ENCODE data around the gene RSAD1. TPM values are rescaled to one million over a fixed set of nuclear protein-coding genes. Genes with fewer than 3 reads are reported as not detected.

Gene RSAD1
- total RNA-seq, 1 donor from 2014 or later = 25.9 TPM

DNA sequence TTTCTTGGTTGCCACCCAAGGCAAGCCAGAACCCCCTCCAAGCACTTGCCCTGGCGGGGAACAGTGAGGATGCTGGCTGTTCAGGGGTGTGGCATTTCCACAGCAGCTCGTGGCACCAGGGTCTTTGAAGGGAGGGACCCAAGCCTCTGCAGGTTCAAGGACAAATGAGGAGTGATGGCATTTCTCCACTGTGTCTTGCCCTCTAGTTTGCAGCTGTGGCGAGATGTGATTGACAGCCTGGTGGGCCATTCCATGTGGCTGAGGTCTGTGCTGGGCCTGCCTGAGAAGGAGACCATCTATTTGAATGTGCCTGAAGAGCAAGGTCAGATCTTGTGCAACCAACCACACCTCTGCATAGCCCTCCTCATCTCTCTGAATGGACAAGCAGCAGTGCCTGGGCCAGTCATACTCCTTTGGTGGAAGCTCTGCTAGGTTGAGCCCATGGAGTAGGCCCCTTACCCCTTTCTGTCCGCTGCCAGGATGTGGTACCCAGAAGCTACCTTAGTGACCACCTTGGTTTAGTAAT, 49.4 kb downstream of the RSAD1 start:
- Mint-ChIP-seq H3K27ac (ENCODE audit: unreplicated experiment) (no peak overlapping the region), H3K27me3 (ENCODE audit: unreplicated experiment) (peaks cover 5% of the 10 kb centered on the region), H3K36me3 (ENCODE audit: low read depth, unreplicated experiment) (no peaks in the 10 kb centered on the region), H3K9me3 (ENCODE audit: unreplicated experiment) (no peaks in the 10 kb centered on the region), H3K4me1 (ENCODE audit: unreplicated experiment) (peaks cover 25% of the 10 kb centered on the region), H3K4me3 (ENCODE audit: unreplicated experiment) (no peak overlapping the region)
- TF ChIP-seq CTCF (IDR thresholded peaks at IDR 0.05; ENCODE audit: unreplicated experiment) = no peak
- no peak for DNase-seq (ENCODE audit: low spot score)

- Mint-ChIP-seq H3K4me3 (ENCODE audit: unreplicated experiment) (no peak overlapping the region), H3K4me1 (ENCODE audit: unreplicated experiment) (peaks cover 17% of the 10 kb centered on the region), H3K27me3 (ENCODE audit: unreplicated experiment) (peaks cover 9% of the 10 kb centered on the region), H3K27ac (ENCODE audit: unreplicated experiment) (no peak overlapping the region), H3K9me3 (ENCODE audit: unreplicated experiment) (no peaks in the 10 kb centered on the region), H3K36me3 (ENCODE audit: low read depth, unreplicated experiment) (no peaks in the 10 kb centered on the region)
- no peak for TF ChIP-seq CTCF (IDR thresholded peaks at IDR 0.05; ENCODE audit: unreplicated experiment)
- no peak for DNase-seq (ENCODE audit: low spot score)
Measured at GRCh38 chr17:50529849-50530248, 51.2 kb downstream of the RSAD1 start.

DNA sequence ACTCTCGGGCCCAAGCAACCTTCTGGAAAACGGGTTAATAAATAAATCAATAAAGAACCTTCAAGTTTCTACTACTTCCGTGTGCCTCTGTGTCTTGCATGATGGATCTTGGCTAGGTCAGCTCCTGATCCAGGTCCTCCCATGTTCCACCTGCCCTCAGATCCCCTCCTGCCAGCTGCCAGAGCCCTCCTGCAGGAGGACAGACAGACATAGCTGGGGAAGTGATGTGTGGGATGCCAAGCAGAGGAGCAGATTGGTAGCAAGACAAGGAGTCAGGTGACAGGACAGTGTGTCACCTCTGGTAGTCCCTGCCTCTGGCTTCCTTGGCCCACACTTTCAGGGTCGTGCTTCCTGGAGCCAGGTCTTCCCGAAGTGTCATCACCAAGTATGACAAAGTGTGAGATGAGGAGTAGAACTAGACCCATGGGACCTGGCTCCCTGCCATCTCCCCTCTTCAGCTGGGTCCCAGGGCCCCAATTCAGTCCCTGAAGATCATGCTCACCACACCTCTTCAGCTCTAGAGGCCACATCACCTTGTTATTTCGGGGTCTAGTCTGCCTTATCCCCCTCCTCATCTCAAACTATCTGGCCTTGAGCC, 52.9 kb downstream of the RSAD1 start:
- H3K36me3 Mint-ChIP-seq (ENCODE audit: low read depth, unreplicated experiment) = no peaks in the 10 kb centered on the region
- no peak for TF ChIP-seq CTCF (IDR thresholded peaks at IDR 0.05; ENCODE audit: unreplicated experiment)
- no peaks in the 10 kb centered on the region for H3K9me3 Mint-ChIP-seq (ENCODE audit: unreplicated experiment)
- no peak overlapping the region for H3K4me3 Mint-ChIP-seq (ENCODE audit: unreplicated experiment)
- no peak overlapping the region for H3K27ac Mint-ChIP-seq (ENCODE audit: unreplicated experiment)
- peaks cover 13% of the 10 kb centered on the region for H3K4me1 Mint-ChIP-seq (ENCODE audit: unreplicated experiment)
- no peak for DNase-seq (ENCODE audit: low spot score)
- peaks cover 9% of the 10 kb centered on the region for H3K27me3 Mint-ChIP-seq (ENCODE audit: unreplicated experiment)

DNA sequence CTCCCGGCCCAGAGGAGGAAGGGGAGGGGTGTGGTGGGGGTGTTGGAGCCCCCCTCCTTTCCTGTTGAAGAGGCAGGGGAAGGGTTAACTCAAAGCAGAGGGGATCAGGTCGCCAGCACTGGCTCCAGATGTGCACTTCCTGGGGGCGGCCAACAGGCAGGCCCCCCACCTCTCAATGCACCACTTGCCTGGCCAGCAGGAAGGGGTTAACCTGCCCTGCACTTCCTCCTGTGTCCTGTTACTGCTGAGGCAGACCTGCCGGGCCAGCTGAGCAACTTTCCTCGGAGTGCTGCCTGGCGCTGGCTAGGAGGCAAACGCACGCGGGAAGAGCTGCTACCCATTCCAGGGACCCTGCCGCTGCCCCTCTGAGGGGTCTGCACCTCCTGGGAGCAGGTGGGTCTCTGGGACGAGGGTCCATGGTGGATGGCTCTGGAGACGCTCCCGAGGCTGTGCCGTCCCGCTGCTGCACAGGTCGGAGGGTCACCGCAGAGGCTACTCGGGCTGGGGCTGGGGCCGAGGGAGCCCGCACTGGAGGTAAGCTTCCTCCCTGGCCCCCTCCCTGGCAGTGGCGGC, 53.9 kb downstream of the RSAD1 start, which contains the start of gene EPN3:
Gene EPN3, plus strand, starts transcription at position 284 of the 573 bp plus-strand sequence. CDS start 3,822 bp downstream, outside the sequence.
- Mint-ChIP-seq H3K27ac (ENCODE audit: unreplicated experiment) (no peak within 1 kb of the TSS), H3K4me1 (ENCODE audit: unreplicated experiment) (peaks cover 13% of the 10 kb centered on the region), H3K9me3 (ENCODE audit: unreplicated experiment) (no peaks in the 10 kb centered on the region), H3K27me3 (ENCODE audit: unreplicated experiment) (peaks cover 9% of the 10 kb centered on the region), H3K36me3 (ENCODE audit: low read depth, unreplicated experiment) (no peaks in the 10 kb centered on the region), H3K4me3 (ENCODE audit: unreplicated experiment) (peak within 1 kb of the TSS; percentile 9)
- DNase-seq (ENCODE audit: low spot score) = peak; percentile 31
- TF ChIP-seq CTCF (IDR thresholded peaks at IDR 0.05; ENCODE audit: unreplicated experiment) = no peak

GRCh38 chr17:50533185-50533584, 54.5 kb downstream of the RSAD1 start:
- H3K36me3 Mint-ChIP-seq (ENCODE audit: low read depth, unreplicated experiment) = no peaks in the 10 kb centered on the region
- peak overlapping the region; percentile 9 for H3K4me3 Mint-ChIP-seq (ENCODE audit: unreplicated experiment)
- DNase-seq (ENCODE audit: low spot score) = no peak

More at GRCh38 chr17:50533185-50533584, 54.5 kb downstream of the RSAD1 start:
- Mint-ChIP-seq H3K4me1 (ENCODE audit: unreplicated experiment) (peaks cover 14% of the 10 kb centered on the region), H3K9me3 (ENCODE audit: unreplicated experiment) (no peaks in the 10 kb centered on the region), H3K27ac (ENCODE audit: unreplicated experiment) (no peak overlapping the region), H3K27me3 (ENCODE audit: unreplicated experiment) (peaks cover 9% of the 10 kb centered on the region)
- TF ChIP-seq CTCF (IDR thresholded peaks at IDR 0.05; ENCODE audit: unreplicated experiment) = no peak
